Chondrocyte (in vitro differentiated cells): ENCODE results near the gene ATP8B1. TPM values are rescaled to one million over a fixed set of nuclear protein-coding genes. Genes with fewer than 3 reads are reported as not detected.

Experiments
- DNase-seq: peaks from one replicate; pipeline ENCODE4 v3.0.0; 2021; ENCODE audit warnings: mixed read lengths, low spot score
- H3K27ac Mint-ChIP-seq: one replicate; pipeline ENCODE4 v1.8.0; 2021; ENCODE audit warnings: mild to moderate bottlenecking, moderate library complexity, mixed read lengths; ENCODE audit not compliant: unreplicated experiment
- H3K27me3 Mint-ChIP-seq: 2 replicates; pipeline ENCODE4 v1.8.0; 2021; ENCODE audit warnings: low read depth, mixed read lengths
- H3K36me3 Mint-ChIP-seq: 2 replicates; pipeline ENCODE4 v1.8.0; 2021; ENCODE audit warnings: low read depth, mixed read lengths
- H3K4me1 Mint-ChIP-seq: 2 replicates; pipeline ENCODE4 v1.8.0; 2021; ENCODE audit warnings: low read depth, mild to moderate bottlenecking, mixed read lengths
- H3K4me3 Mint-ChIP-seq: one replicate; pipeline ENCODE4 v1.8.0; 2021; ENCODE audit warnings: mild to moderate bottlenecking, moderate library complexity, mixed read lengths; ENCODE audit not compliant: unreplicated experiment
- H3K9me3 Mint-ChIP-seq: 2 replicates; pipeline ENCODE4 v1.8.0; 2021; ENCODE audit warnings: low read depth, mixed read lengths
- total RNA-seq: library from RNA; stranded (reverse); gene quantifications from 3 replicates; pipeline ENCODE4 v1.2.1, GENCODE V29; 2021
- TF ChIP-seq, protein P1 (sequence below): fragments of 200-600 bp; sonication (generic); IDR thresholded peaks from 2 replicates; pipeline ENCODE4 v1.5.0; 2021; ENCODE audit warnings: antibody characterized with exemption, mild to moderate bottlenecking, moderate library complexity

Gene ATP8B1
- total RNA-seq, 1 donor from 2014 or later: 35.4 TPM

DNA sequence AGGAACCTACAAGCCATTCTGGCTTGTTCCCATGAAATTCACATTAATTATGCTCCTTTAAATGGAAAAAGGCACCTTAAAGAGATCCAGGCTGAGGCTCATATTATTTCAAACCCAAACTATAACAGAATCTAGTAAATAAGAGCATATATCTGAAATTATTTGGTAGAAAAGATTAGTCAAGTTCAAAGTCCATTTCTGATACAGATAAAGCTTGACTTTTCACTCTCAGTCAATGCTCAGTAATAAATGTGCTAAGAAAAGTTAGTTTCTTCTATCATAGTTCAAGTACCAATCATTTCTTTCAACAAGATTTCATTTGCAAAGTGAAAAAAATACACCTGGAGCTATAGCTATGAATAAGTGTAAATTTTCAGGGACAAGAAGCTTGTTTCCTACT, 119.6 kb downstream of the ATP8B1 start:
- no peak overlapping the region for H3K4me3 Mint-ChIP-seq
- H3K9me3 Mint-ChIP-seq: no peaks in the 10 kb centered on the region
- no peaks in the 10 kb centered on the region for H3K27me3 Mint-ChIP-seq
- no peak overlapping the region for H3K27ac Mint-ChIP-seq
- no peaks in the 10 kb centered on the region for H3K4me1 Mint-ChIP-seq
- H3K36me3 Mint-ChIP-seq: peaks cover 33% of the 10 kb centered on the region
- TF ChIP-seq, protein P1, sequence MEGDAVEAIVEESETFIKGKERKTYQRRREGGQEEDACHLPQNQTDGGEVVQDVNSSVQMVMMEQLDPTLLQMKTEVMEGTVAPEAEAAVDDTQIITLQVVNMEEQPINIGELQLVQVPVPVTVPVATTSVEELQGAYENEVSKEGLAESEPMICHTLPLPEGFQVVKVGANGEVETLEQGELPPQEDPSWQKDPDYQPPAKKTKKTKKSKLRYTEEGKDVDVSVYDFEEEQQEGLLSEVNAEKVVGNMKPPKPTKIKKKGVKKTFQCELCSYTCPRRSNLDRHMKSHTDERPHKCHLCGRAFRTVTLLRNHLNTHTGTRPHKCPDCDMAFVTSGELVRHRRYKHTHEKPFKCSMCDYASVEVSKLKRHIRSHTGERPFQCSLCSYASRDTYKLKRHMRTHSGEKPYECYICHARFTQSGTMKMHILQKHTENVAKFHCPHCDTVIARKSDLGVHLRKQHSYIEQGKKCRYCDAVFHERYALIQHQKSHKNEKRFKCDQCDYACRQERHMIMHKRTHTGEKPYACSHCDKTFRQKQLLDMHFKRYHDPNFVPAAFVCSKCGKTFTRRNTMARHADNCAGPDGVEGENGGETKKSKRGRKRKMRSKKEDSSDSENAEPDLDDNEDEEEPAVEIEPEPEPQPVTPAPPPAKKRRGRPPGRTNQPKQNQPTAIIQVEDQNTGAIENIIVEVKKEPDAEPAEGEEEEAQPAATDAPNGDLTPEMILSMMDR: no peak
- no peak for DNase-seq

DNA sequence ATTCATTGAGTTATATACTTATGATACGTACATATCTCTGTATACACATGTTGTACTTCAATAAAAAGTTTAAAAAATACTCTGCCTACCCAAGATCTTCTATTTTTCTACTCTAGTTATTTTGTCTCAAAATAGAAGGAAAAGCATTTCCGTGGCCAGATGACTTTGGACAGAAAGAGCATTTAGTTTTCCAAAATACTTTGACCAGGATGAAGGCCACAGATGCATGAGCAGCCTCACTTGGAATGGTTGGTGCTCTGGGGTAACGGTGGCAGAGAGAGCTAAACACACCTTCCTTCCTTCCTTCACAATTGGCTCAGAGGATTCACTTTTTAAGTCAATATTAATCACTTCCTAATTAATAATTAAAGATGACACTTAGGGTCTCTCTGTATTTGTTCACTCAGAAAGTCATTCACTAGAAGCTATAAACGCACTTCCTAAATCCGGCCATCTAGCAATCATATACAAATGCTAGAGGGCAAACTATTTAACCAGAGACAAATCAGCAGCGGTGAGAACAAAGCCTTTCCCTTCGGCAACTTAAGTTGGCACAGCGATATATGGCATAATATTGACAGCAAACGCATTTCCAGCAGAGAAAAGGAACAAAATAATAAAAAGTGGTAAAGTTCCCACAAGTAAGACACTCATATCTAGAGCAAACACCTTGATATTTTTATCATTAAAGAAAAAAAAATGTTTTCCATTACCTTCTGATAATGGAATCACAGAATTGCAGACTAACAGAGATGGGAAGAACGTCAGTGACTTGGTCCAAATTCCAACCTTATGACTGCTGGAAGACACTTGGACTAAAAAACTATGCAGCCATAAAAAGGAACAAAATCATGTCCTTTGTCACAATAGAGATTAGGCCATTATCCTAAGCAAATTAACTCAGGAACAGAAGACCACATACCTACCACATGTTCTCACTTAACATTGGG, 125.6 kb downstream of the ATP8B1 start:
- peaks cover 27% of the 10 kb centered on the region for H3K36me3 Mint-ChIP-seq
- H3K27me3 Mint-ChIP-seq: no peaks in the 10 kb centered on the region
- no peak overlapping the region for H3K4me3 Mint-ChIP-seq
- H3K4me1 Mint-ChIP-seq: peaks cover 17% of the 10 kb centered on the region
- H3K9me3 Mint-ChIP-seq: peaks cover 3% of the 10 kb centered on the region
- peak overlapping the region; percentile 68 for H3K27ac Mint-ChIP-seq
- TF ChIP-seq, protein P1: no peak
- DNase-seq: no peak

DNA sequence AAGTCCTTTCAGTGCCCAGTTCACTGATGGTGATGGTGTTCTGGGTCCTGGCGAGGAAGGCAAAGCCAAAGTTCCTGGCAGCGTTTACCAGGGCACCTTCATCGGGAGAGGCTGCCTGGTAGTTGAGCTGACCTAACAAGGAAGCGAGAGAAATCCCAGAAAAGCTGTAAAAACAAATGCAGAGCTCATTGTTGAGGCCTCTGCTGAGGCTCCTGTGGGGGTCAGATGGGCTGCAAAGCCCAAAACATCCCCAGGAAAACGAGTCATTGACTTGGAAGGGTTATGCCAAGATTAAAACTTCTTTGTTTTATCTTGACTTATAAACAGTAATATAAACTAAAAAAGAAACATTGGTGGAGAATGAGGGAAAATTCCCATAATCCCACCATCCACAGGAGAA, 128.2 kb downstream of the ATP8B1 start:
- TF ChIP-seq, protein P1: no peak
- H3K27me3 Mint-ChIP-seq: no peaks in the 10 kb centered on the region
- peaks cover 17% of the 10 kb centered on the region for H3K4me1 Mint-ChIP-seq
- peaks cover 24% of the 10 kb centered on the region for H3K36me3 Mint-ChIP-seq
- no peak for DNase-seq
- H3K4me3 Mint-ChIP-seq: no peak overlapping the region
- H3K9me3 Mint-ChIP-seq: peaks cover 3% of the 10 kb centered on the region
- H3K27ac Mint-ChIP-seq: no peak overlapping the region

DNA sequence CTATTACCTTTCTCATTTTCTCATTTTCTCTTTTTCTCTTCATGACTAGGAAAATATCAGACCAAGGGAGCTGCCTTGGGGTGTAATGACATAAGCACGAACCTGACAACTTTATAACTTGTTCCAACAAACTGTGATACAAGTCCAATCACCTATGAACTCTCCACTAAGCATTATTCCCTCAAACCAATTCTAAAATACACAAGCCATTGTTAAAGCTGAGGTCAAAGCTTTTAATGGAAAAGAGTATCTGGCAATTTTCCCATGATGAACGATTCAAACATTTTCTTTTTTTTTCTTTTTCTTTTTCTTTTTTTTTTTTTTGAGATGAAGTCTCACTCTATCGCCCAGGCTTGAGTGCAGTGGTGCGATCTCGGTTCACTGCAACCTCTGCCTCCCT, 133.1 kb downstream of the ATP8B1 start:
- no peak for DNase-seq
- TF ChIP-seq, protein P1: no peak
- Mint-ChIP-seq H3K4me1 (peaks cover 14% of the 10 kb centered on the region), H3K36me3 (peaks cover 25% of the 10 kb centered on the region), H3K4me3 (no peak overlapping the region), H3K27ac (no peak overlapping the region), H3K9me3 (peaks cover 3% of the 10 kb centered on the region), H3K27me3 (no peaks in the 10 kb centered on the region)

DNA sequence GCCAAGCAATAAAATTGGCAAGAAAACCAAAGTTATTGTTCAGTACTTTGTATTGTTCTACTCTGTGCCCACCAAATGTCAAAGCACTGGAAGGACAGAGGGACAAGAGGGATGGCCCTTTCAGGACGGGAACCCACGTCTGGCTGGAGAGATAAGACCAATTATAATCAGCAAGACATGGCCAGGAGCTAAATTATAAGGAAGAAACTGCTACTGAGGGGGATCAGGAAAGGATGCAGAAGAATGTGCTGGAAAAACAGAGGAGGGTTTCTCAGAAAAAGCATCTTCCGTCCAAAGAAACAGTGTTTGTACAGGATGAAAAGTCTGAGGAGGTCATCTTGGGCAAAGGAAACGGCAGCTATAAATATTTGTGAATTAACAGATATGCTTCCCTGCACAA, 135.1 kb downstream of the ATP8B1 start:
- TF ChIP-seq, protein P1: no peak
- H3K4me1 Mint-ChIP-seq: peaks cover 20% of the 10 kb centered on the region
- peaks cover 28% of the 10 kb centered on the region for H3K36me3 Mint-ChIP-seq
- DNase-seq: no peak
- H3K27me3 Mint-ChIP-seq: no peaks in the 10 kb centered on the region
- peaks cover under 1% of the 10 kb centered on the region for H3K9me3 Mint-ChIP-seq
- H3K27ac Mint-ChIP-seq: peak overlapping the region; percentile 38
- H3K4me3 Mint-ChIP-seq: no peak overlapping the region
